Astrocyte of the cerebellum (primary cell): ENCODE measurements around the gene SMARCA4.

Experiments
- DNase-seq: peaks from one replicate; pipeline ENCODE4 v3.0.0-alpha.2; 2011; ENCODE audit warnings: low read depth
- H3K4me3 ChIP-seq: 2 replicates; pipeline ENCODE4 v1.5.1; 2011; ENCODE audit warnings: mild to moderate bottlenecking, low read depth, low read length, moderate library complexity
- in situ Hi-C: cut with HindIII; loops from 2 replicates; pipeline ENCODE4 v1.10.0; 2017; ENCODE audit warnings: low sequenced_read_pairs
- TF ChIP-seq, protein P1 (sequence below): IDR thresholded peaks from 2 replicates; pipeline ENCODE4 v1.5.1; 2012; ENCODE audit warnings: low read length, low read depth, moderate library complexity, mild to moderate bottlenecking; ENCODE audit errors: missing control alignments

Gene SMARCA4

GRCh38 chr19:10976131-10976892 lies 15.5 kb downstream of the SMARCA4 start:
- no peak overlapping the region for H3K4me3 ChIP-seq
- TF ChIP-seq, protein P1, sequence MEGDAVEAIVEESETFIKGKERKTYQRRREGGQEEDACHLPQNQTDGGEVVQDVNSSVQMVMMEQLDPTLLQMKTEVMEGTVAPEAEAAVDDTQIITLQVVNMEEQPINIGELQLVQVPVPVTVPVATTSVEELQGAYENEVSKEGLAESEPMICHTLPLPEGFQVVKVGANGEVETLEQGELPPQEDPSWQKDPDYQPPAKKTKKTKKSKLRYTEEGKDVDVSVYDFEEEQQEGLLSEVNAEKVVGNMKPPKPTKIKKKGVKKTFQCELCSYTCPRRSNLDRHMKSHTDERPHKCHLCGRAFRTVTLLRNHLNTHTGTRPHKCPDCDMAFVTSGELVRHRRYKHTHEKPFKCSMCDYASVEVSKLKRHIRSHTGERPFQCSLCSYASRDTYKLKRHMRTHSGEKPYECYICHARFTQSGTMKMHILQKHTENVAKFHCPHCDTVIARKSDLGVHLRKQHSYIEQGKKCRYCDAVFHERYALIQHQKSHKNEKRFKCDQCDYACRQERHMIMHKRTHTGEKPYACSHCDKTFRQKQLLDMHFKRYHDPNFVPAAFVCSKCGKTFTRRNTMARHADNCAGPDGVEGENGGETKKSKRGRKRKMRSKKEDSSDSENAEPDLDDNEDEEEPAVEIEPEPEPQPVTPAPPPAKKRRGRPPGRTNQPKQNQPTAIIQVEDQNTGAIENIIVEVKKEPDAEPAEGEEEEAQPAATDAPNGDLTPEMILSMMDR = no peak
- in situ Hi-C loops = no loop called here
- no peak for DNase-seq

- in situ Hi-C loops = no loop called here
- no peak for DNase-seq
Observed at GRCh38 chr19:10977742-10978092, 16.9 kb downstream of the SMARCA4 start.

DNA sequence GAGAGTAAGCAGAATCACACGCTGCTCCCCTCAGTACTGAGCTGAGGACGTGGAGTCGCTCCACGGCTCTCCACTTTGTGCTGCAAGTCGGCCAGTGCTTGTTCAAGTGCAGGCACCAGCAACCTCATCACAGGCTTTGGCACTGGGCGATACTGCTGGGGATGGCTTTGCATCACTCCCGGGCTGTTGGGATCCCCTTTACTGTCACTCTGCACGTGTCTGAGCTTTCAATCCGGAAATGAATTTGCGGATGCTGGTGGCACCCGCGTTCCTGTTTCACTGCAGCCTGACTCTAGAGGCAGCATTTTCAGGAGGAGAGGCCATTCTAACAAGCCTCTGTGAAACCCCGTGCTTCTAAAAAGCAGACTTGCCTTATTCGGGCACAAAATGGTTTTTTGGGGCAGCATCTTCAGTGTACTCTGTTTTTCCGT lies 19.1 kb downstream of the SMARCA4 start:
- in situ Hi-C loops = no loop called here
- no peak overlapping the region for H3K4me3 ChIP-seq
- no peak for DNase-seq
- TF ChIP-seq, protein P1 = no peak

More at GRCh38 chr19:10977742-10978092, 16.9 kb downstream of the SMARCA4 start:
- no peak overlapping the region for H3K4me3 ChIP-seq
- TF ChIP-seq, protein P1 = no peak

- TF ChIP-seq, protein P1 = no peak
- in situ Hi-C loops = no loop called here
- H3K4me3 ChIP-seq = no peak overlapping the region
- DNase-seq = no peak
Observed at GRCh38 chr19:10981252-10981895, 20.5 kb downstream of the SMARCA4 start.

- no peak for DNase-seq
- TF ChIP-seq, protein P1 = no peak
- in situ Hi-C loops = no loop called here
- H3K4me3 ChIP-seq = no peak overlapping the region
Observed at GRCh38 chr19:10983026-10983425, 22.2 kb downstream of the SMARCA4 start.

DNA sequence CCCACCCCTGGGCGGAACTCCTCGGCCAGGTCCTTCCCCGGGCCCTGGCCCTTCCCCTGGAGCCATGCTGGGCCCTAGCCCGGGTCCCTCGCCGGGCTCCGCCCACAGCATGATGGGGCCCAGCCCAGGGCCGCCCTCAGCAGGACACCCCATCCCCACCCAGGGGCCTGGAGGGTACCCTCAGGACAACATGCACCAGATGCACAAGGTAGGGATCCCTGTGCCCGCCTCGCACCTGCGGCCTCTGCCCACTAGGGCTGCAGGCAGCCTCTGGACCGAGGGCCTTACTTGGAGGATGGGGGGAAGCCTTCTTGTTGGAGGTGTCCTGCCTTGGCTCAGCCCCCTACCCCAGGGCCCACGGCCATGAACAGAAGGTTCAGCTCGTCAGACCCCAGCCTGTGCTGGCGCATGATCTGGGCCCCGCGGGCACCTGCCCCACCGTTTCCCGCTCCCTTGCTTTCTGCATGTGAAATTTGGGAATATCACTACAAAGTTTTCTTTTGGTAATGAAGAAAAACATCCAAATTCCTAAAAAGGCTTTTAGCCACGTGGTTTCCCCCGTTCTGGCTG lies 23.4 kb downstream of the SMARCA4 start:
- no peak for DNase-seq
- TF ChIP-seq, protein P1 = no peak
- in situ Hi-C loops = no loop called here

More for the DNA sequence above, 23.4 kb downstream of the SMARCA4 start:
- H3K4me3 ChIP-seq = no peak overlapping the region
